ENCODE measurements around the gene MRC2.

DNA sequence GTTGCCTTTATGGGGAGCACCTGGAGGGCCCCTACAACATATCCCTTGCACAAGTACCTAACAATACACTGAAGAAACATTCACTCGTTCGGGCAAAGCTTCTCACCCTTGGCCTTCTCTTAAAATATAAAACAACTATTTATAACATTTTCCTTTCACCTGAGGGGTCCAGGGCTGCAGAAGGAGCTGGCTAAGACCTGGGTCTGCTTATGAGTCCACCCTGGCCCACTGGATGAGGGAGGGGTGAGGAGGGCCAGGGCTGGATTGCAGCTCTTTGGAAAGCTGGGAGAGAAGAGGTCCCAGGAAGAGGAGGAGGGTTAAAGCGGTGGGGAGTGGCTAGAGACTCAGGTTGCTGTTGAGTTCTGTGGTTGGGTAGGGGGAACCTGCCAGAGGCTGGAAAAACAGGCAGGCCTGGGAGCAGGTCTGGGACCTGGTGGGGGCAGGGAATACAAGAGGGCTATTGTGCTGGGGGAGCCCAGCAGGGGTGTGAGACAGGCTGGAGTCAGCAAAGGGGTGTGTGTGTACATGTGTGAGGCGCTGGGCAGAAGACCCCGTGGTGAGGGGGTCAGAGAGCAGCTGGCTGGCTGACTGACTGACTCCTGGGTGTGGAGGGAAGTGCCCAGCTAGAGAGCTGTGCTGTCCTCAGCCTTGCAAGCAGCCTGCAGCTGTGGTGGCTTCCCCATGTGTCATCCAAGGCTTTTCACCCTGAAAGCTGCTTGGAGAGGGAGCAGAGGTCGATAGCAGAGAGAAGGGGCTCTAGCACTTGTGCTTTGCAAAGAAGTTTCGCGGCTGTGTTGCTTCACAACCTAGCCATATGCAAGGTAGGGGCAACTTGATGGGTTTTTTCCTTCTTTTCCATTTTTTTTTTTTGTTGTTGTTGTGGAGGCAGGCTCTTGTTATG lies 10.2 kb upstream of the MRC2 start:
- TF ChIP-seq POLR2A (IDR thresholded peaks at IDR 0.05) = no peak
- TF ChIP-seq CTCF (IDR thresholded peaks at IDR 0.05) = no peak
